Suppressor macrophage treated with lipopolysaccharide for 1 hour (primary cell): ENCODE measurements around the gene NUDT8.
"Not testable (repeated sequence)": the region's sequence is repeated elsewhere in the genome, so short reads cannot be mapped to it uniquely, and the experiment has no call there.

Experiments used
- DNase-seq, 3 donors: peaks; one replicate each; pipeline ENCODE4 v3.0.0-alpha.2; 2020 to 2022

The NUDT8 gene

GRCh38 chr11:67659651-67660165, 30.0 kb upstream of the NUDT8 start:
- not testable (repeated sequence) for DNase-seq

- DNase-seq: no peak
These were observed 27.6 kb upstream of the NUDT8 start for GRCh38 chr11:67657300-67657699.

GRCh38 chr11:67656278-67656922, 26.7 kb upstream of the NUDT8 start:
- DNase-seq: peak; percentile 37 to 66 (median 57)

- no peak for DNase-seq
These were observed 24.5 kb upstream of the NUDT8 start for GRCh38 chr11:67654225-67654624.

- no peak for DNase-seq
These were observed 23.5 kb upstream of the NUDT8 start for GRCh38 chr11:67652965-67653845.

GRCh38 chr11:67651976-67652781, 22.4 kb upstream of the NUDT8 start:
- DNase-seq: no peak

- no peak for DNase-seq
These were observed 20.1 kb upstream of the NUDT8 start for GRCh38 chr11:67649634-67650510.

- DNase-seq: peak in 2 of 3 donors; percentile 46 to 56
These were observed 19.3 kb upstream of the NUDT8 start for GRCh38 chr11:67648796-67649613.

- DNase-seq: peak in 2 of 3 donors; percentile 24 to 36
These were observed 18.5 kb upstream of the NUDT8 start for GRCh38 chr11:67648140-67648795.

GRCh38 chr11:67647471-67647870, 17.7 kb upstream of the NUDT8 start:
- no peak for DNase-seq

- DNase-seq: no peak
These were observed 17.0 kb upstream of the NUDT8 start for GRCh38 chr11:67646535-67647336.

- no peak for DNase-seq
These were observed 16.1 kb upstream of the NUDT8 start for GRCh38 chr11:67645521-67646461.

GRCh38 chr11:67644472-67645418, 15.0 kb upstream of the NUDT8 start:
- no peak for DNase-seq

GRCh38 chr11:67644042-67644441, 14.3 kb upstream of the NUDT8 start:
- DNase-seq: no peak

- DNase-seq: no peak
These were observed 12.7 kb upstream of the NUDT8 start for GRCh38 chr11:67642173-67643120.
